A673 (cell line): ENCODE data around the gene CDH23. TPM values are rescaled to one million over a fixed set of nuclear protein-coding genes. Genes with fewer than 3 reads are reported as not detected.

Source experiments
- BruUV-seq: library from RNA; stranded (reverse); fragments of 400-500 nt; replicated peaks from 2 replicates; lab custom pipeline; 2021; lab: Mats Ljungman, UMichigan
- CTCF ChIA-PET: fragments of 300-600 bp; sonication (Branson Sonifier 250); formaldehyde crosslinking; loops from one replicate; lab custom pipeline; 2022; ENCODE audit warnings: antibody characterized with exemption; lab: Charles Lee
- POLR2A ChIA-PET: fragments of 300-600 bp; sonication (Branson Sonifier 250); formaldehyde crosslinking; loops from one replicate; lab custom pipeline; 2022; ENCODE audit warnings: antibody characterized with exemption; ENCODE audit not compliant: low non-redundant PET; lab: Charles Lee
- DNase-seq: peaks from one replicate; pipeline ENCODE4 v3.0.0-alpha.2; 2015; ENCODE audit warnings: low spot score
- H3K27ac ChIP-seq: fragments of 200-600 bp; sonication (generic); 2 replicates; pipeline ENCODE4 v1.5.1; 2016; ENCODE audit warnings: mixed run types, low read depth, mild to moderate bottlenecking, mixed read lengths, antibody characterized with exemption, low read length; ENCODE audit not compliant: poor library complexity, severe bottlenecking
- H3K27me3 ChIP-seq: fragments of 200-600 bp; sonication (generic); replicated peaks from 2 replicates; pipeline ENCODE4 v1.6.1; 2017; ENCODE audit warnings: mixed run types, low read depth, mild to moderate bottlenecking, mixed read lengths, antibody characterized with exemption, low read length; ENCODE audit not compliant: insufficient read depth, poor library complexity
- H3K36me3 ChIP-seq: fragments of 200-600 bp; sonication (generic); 2 replicates; pipeline ENCODE4 v1.6.1; 2016; ENCODE audit warnings: mixed run types, mild to moderate bottlenecking, mixed read lengths, antibody characterized with exemption, low read length; ENCODE audit not compliant: insufficient read depth, poor library complexity, severe bottlenecking
- H3K4me1 ChIP-seq: fragments of 200-600 bp; sonication (generic); 2 replicates; pipeline ENCODE4 v1.6.1; 2017; ENCODE audit warnings: mixed run types, mild to moderate bottlenecking, mixed read lengths, antibody characterized with exemption, low read length; ENCODE audit not compliant: insufficient read depth, poor library complexity, severe bottlenecking
- H3K4me3 ChIP-seq: fragments of 200-600 bp; sonication (generic); 2 replicates; pipeline ENCODE4 v1.5.1; 2016; ENCODE audit warnings: low read depth, mixed run types, mild to moderate bottlenecking, mixed read lengths, low read length; ENCODE audit not compliant: poor library complexity, severe bottlenecking
- H3K9me3 ChIP-seq: fragments of 200-600 bp; sonication (generic); 2 replicates; pipeline ENCODE4 v1.6.1; 2016; ENCODE audit warnings: mixed run types, low read depth, mild to moderate bottlenecking, mixed read lengths, antibody characterized with exemption, low read length; ENCODE audit not compliant: poor library complexity, severe bottlenecking
- CTCF ChIP-seq: fragments of 300-800, 200-600 bp; sonication (generic); conservative IDR thresholded peaks from 2 replicates; pipeline ENCODE4 v1.5.1; 2017; ENCODE audit warnings: low read depth, mild to moderate bottlenecking, antibody characterized with exemption, low read length, moderate library complexity, mixed read lengths
- EZH2 ChIP-seq: fragments of 200-600 bp; sonication (generic); IDR thresholded peaks from 2 replicates; pipeline ENCODE4 v1.6.1; 2017; ENCODE audit warnings: borderline replicate concordance, low read depth, mild to moderate bottlenecking, mixed read lengths, antibody characterized with exemption, low read length; ENCODE audit not compliant: poor library complexity, severe bottlenecking
- intact Hi-C: fragments of 100-400 bp; cut with micrococcal nuclease; formaldehyde crosslinking; loops from one replicate; pipeline ENCODE4 v1.10.0; 2022; ENCODE audit not compliant: unreplicated experiment
- total RNA-seq: library from RNA; stranded (reverse); gene quantifications from 2 replicates; pipeline ENCODE4 v1.2.3, GENCODE V29; 2021

The CDH23 gene
- total RNA-seq, 1 experiment from 2014 or later = 49.7 TPM

DNA sequence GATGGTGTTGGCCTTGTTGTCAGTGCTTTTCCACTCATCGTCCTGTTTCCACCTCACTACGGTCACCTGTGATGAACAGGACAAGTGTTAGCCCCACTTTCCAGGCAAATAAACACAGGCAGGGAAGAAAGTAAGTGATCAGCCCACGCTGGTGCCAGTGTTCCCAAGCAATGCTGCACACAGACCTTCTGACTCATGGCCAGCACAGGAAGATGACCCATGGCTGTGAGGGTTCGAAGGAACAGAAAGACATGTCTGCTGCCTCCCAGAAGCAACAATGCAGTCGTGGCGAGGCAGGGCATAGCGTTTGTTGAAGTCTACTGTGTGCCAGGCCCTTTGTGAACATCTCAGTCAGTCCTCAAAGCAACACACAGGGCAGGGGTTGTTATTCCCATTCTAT lies 41.9 kb upstream of the CDH23 start:
- no TSS peak for BruUV-seq

DNA sequence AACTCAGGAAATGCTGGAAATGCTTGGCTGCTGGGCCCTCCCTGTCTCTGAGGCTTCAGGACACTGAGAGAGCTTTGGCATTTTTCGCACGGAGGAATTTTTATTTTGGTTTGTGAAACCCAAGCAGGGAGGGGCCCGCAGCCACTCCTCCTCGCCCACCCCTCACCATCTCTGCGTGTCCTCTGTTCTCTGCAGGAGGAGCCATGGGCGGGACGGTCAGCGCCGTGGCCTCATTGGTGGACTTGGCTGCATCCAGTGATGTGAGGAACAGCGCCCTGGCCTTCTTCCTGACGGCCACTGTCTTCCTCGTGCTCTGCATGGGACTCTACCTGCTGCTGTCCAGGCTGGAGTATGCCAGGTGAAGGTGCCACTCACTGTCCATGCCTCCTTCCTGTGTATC lies 40.8 kb upstream of the CDH23 start:
- CTCF ChIA-PET = no interaction called here
- POLR2A ChIA-PET = no interaction called here
- no peaks in the 10 kb centered on the region for H3K4me1 ChIP-seq
- H3K36me3 ChIP-seq = no peaks in the 10 kb centered on the region
- H3K27ac ChIP-seq = no peak overlapping the region
- TF ChIP-seq CTCF (no peak), EZH2 (no peak)
- intact Hi-C loops = no loop called here
- no peak for DNase-seq
- no peaks in the 10 kb centered on the region for H3K27me3 ChIP-seq
- H3K4me3 ChIP-seq = no peak overlapping the region
- BruUV-seq = no TSS peak
- no peaks in the 10 kb centered on the region for H3K9me3 ChIP-seq

More for the DNA sequence above, 41.9 kb upstream of the CDH23 start:
- H3K36me3 ChIP-seq = no peaks in the 10 kb centered on the region
- no peak overlapping the region for H3K27ac ChIP-seq
- intact Hi-C loops = no loop called here
- H3K4me3 ChIP-seq = no peak overlapping the region
- ChIA-PET CTCF (no interaction called here), POLR2A (no interaction called here)
- no peak for TF ChIP-seq CTCF
- TF ChIP-seq EZH2 = no peak
- H3K9me3 ChIP-seq = no peaks in the 10 kb centered on the region
- H3K27me3 ChIP-seq = no peaks in the 10 kb centered on the region
- H3K4me1 ChIP-seq = no peaks in the 10 kb centered on the region
- DNase-seq = no peak

- intact Hi-C loops = no loop called here
- TF ChIP-seq EZH2 (no peak), CTCF (no peak)
- no peaks in the 10 kb centered on the region for H3K36me3 ChIP-seq
- ChIA-PET POLR2A (no interaction called here), CTCF (no interaction called here)
- no peaks in the 10 kb centered on the region for H3K9me3 ChIP-seq
- no peaks in the 10 kb centered on the region for H3K4me1 ChIP-seq
- no peak overlapping the region for H3K4me3 ChIP-seq
- DNase-seq = no peak
- H3K27me3 ChIP-seq = no peaks in the 10 kb centered on the region
- no peak overlapping the region for H3K27ac ChIP-seq
- no TSS peak for BruUV-seq
These were observed 38.9 kb upstream of the CDH23 start for GRCh38 chr10:71357792-71358265.
